Astrocyte (in vitro differentiated cells and primary cell): ENCODE measurements around the gene CDSN. TPM values are rescaled to one million over a fixed set of nuclear protein-coding genes. Genes with fewer than 3 reads are reported as not detected.

Experiments used
- DNase-seq: peaks from one replicate; pipeline ENCODE4 v3.0.0-alpha.2; 2010; ENCODE audit warnings: low read depth
- FAIRE-seq: peaks from 2 replicates; lab custom pipeline; 2011; peaks lifted over from hg19 to GRCh38; lab: Jason Lieb, UNC
- H2AFZ ChIP-seq: 2 replicates; pipeline ENCODE4 v1.6.0; 2012; ENCODE audit warnings: low read depth, low read length, inconsistent platforms
- H3K27ac ChIP-seq: 2 replicates; pipeline ENCODE4 v1.5.1; 2011; ENCODE audit warnings: low read depth, low read length, inconsistent platforms
- H3K27me3 ChIP-seq: 2 replicates; pipeline ENCODE4 v1.6.0; 2011; ENCODE audit warnings: low read length, inconsistent platforms; ENCODE audit not compliant: insufficient read depth
- H3K36me3 ChIP-seq: 2 replicates; pipeline ENCODE4 v1.5.1; 2011; ENCODE audit warnings: low read length, inconsistent platforms; ENCODE audit not compliant: insufficient read depth
- H3K4me1 ChIP-seq: 2 replicates; pipeline ENCODE4 v1.5.1; 2011; ENCODE audit warnings: low read length, inconsistent platforms; ENCODE audit not compliant: insufficient read depth
- H3K4me2 ChIP-seq: 2 replicates; pipeline ENCODE4 v1.6.0; 2012; ENCODE audit warnings: low read length, inconsistent platforms
- H3K4me3 ChIP-seq: 2 replicates; pipeline ENCODE4 v1.5.1; 2011; ENCODE audit warnings: low read depth, mild to moderate bottlenecking, low read length, inconsistent platforms; ENCODE audit not compliant: insufficient read depth
- H3K79me2 ChIP-seq: 2 replicates; pipeline ENCODE4 v1.6.0; 2012; ENCODE audit warnings: mild to moderate bottlenecking, low read length, inconsistent platforms; ENCODE audit not compliant: insufficient read depth
- H3K9ac ChIP-seq: 2 replicates; pipeline ENCODE4 v1.6.0; 2012; ENCODE audit warnings: mild to moderate bottlenecking, low read length, inconsistent platforms
- H3K9me3 ChIP-seq: 2 replicates; pipeline ENCODE4 v1.5.1; 2012; ENCODE audit warnings: low read depth, mild to moderate bottlenecking, low read length, inconsistent platforms; ENCODE audit not compliant: insufficient read depth
- H4K20me1 ChIP-seq: 2 replicates; pipeline ENCODE4 v1.6.0; 2012; ENCODE audit warnings: low read length, inconsistent platforms; ENCODE audit not compliant: insufficient read depth
- H3K27ac Mint-ChIP-seq: one replicate; pipeline ENCODE4 v1.8.0; 2021; ENCODE audit warnings: mild to moderate bottlenecking, mixed read lengths; ENCODE audit not compliant: unreplicated experiment
- H3K27me3 Mint-ChIP-seq: one replicate; pipeline ENCODE4 v1.8.0; 2021; ENCODE audit warnings: low read depth, mixed read lengths; ENCODE audit not compliant: unreplicated experiment
- H3K36me3 Mint-ChIP-seq: one replicate; pipeline ENCODE4 v1.8.0; 2021; ENCODE audit warnings: low read depth, mixed read lengths; ENCODE audit not compliant: unreplicated experiment
- H3K4me1 Mint-ChIP-seq: one replicate; pipeline ENCODE4 v1.8.0; 2021; ENCODE audit warnings: low read depth, mixed read lengths; ENCODE audit not compliant: unreplicated experiment
- H3K4me3 Mint-ChIP-seq: one replicate; pipeline ENCODE4 v1.8.0; 2021; ENCODE audit warnings: mild to moderate bottlenecking, moderate library complexity, mixed read lengths; ENCODE audit not compliant: unreplicated experiment
- H3K9me3 Mint-ChIP-seq: one replicate; pipeline ENCODE4 v1.8.0; 2021; ENCODE audit warnings: mild to moderate bottlenecking, mixed read lengths; ENCODE audit not compliant: unreplicated experiment
- CTCF ChIP-seq: IDR thresholded peaks from 2 replicates; pipeline ENCODE4 v1.5.1; 2011; ENCODE audit warnings: low read depth, mild to moderate bottlenecking, inconsistent platforms, low read length, moderate library complexity; ENCODE audit not compliant: insufficient read depth
- EZH2 ChIP-seq: IDR thresholded peaks from 2 replicates; pipeline ENCODE4 v1.6.1; 2012; ENCODE audit warnings: mild to moderate bottlenecking, low read length, inconsistent platforms; ENCODE audit not compliant: insufficient read depth
- total RNA-seq: library from RNA; stranded (reverse); gene quantifications from 2 replicates; pipeline ENCODE4 v1.2.1, GENCODE V29; 2021

Gene CDSN
- total RNA-seq, 1 donor from 2014 or later = 0.27 TPM

- peak; percentile 38 for DNase-seq
- peaks cover 18% of the 10 kb centered on the region for H3K27me3 ChIP-seq
- no peak overlapping the region for H3K4me3 ChIP-seq
- H3K27ac ChIP-seq = peak overlapping the region; percentile 85
- Mint-ChIP-seq H3K4me1 (peaks cover 52% of the 10 kb centered on the region), H3K36me3 (peaks cover 2% of the 10 kb centered on the region), H3K4me3 (peak overlapping the region; percentile 85), H3K27me3 (no peaks in the 10 kb centered on the region), H3K9me3 (no peaks in the 10 kb centered on the region), H3K27ac (peak overlapping the region; percentile 100)
- peak; percentile 70 for FAIRE-seq
- peak overlapping the region; percentile 54 for H2AFZ ChIP-seq
- peak overlapping the region; percentile 90 for H3K4me2 ChIP-seq
- peaks cover 24% of the 10 kb centered on the region for H3K4me1 ChIP-seq
- peaks cover 31% of the 10 kb centered on the region for H3K79me2 ChIP-seq
- no peak for TF ChIP-seq EZH2
- no peak for TF ChIP-seq CTCF
- peak overlapping the region; percentile 82 for H3K9ac ChIP-seq
- H3K9me3 ChIP-seq = no peaks in the 10 kb centered on the region
- H4K20me1 ChIP-seq = no peaks in the 10 kb centered on the region
- no peaks in the 10 kb centered on the region for H3K36me3 ChIP-seq
These were observed 6.2 kb downstream of the CDSN start for GRCh38 chr6:31113861-31114540.

- TF ChIP-seq CTCF (no peak), EZH2 (no peak)
- Histone ChIP-seq H3K4me1 (peaks cover 24% of the 10 kb centered on the region), H3K79me2 (peaks cover 24% of the 10 kb centered on the region), H2AFZ (no peak within 1 kb of the TSS), H3K27me3 (peaks cover 18% of the 10 kb centered on the region), H3K4me3 (no peak within 1 kb of the TSS), H3K27ac (no peak within 1 kb of the TSS), H4K20me1 (no peaks in the 10 kb centered on the region), H3K9me3 (no peaks in the 10 kb centered on the region), H3K9ac (no peak within 1 kb of the TSS), H3K36me3 (no peaks in the 10 kb centered on the region), H3K4me2 (no peak within 1 kb of the TSS)
- FAIRE-seq = no peak
- Mint-ChIP-seq H3K4me1 (peaks cover 49% of the 10 kb centered on the region), H3K27me3 (no peaks in the 10 kb centered on the region), H3K9me3 (no peaks in the 10 kb centered on the region), H3K27ac (no peak within 1 kb of the TSS), H3K4me3 (peak within 1 kb of the TSS; percentile 46), H3K36me3 (no peaks in the 10 kb centered on the region)
- no peak for DNase-seq
These were observed 7.8 kb downstream of the CDSN start, which contains the start of gene C6orf15 for GRCh38 chr6:31112478-31112877. TSS of gene C6orf15 (minus strand) at chr6:31112575. CDS start at chr6:31112555, 20 bp downstream.

GRCh38 chr6:31111712-31112111, 8.5 kb downstream of the CDSN start:
- no peak overlapping the region for H3K9ac ChIP-seq
- Mint-ChIP-seq H3K4me1 (peaks cover 44% of the 10 kb centered on the region), H3K36me3 (no peaks in the 10 kb centered on the region), H3K4me3 (no peak overlapping the region), H3K27ac (no peak overlapping the region), H3K9me3 (no peaks in the 10 kb centered on the region), H3K27me3 (no peaks in the 10 kb centered on the region)
- peaks cover 18% of the 10 kb centered on the region for H3K27me3 ChIP-seq
- no peak overlapping the region for H2AFZ ChIP-seq
- no peaks in the 10 kb centered on the region for H3K9me3 ChIP-seq
- H3K36me3 ChIP-seq = no peaks in the 10 kb centered on the region
- DNase-seq (no peak), FAIRE-seq (no peak)
- TF ChIP-seq EZH2 = no peak
- TF ChIP-seq CTCF = no peak
- no peaks in the 10 kb centered on the region for H4K20me1 ChIP-seq
- H3K4me3 ChIP-seq = no peak overlapping the region
- H3K27ac ChIP-seq = no peak overlapping the region
- H3K4me2 ChIP-seq = no peak overlapping the region
- H3K4me1 ChIP-seq = peaks cover 24% of the 10 kb centered on the region
- peaks cover 17% of the 10 kb centered on the region for H3K79me2 ChIP-seq
